Osteocyte (in vitro differentiated cells): Measurements from ENCODE around the gene SCARF2. TPM values are rescaled to one million over a fixed set of nuclear protein-coding genes. Genes with fewer than 3 reads are reported as not detected.
"Not testable (repeated sequence)": the region's sequence is repeated elsewhere in the genome, so short reads cannot be mapped to it uniquely, and the experiment has no call there.

ENCODE experiments used
- DNase-seq: peaks from one replicate; pipeline ENCODE4 v3.0.0; 2021; ENCODE audit warnings: mixed read lengths; ENCODE audit not compliant: unreplicated experiment; ENCODE audit errors: extremely low spot score
- H3K27ac Mint-ChIP-seq: one replicate; pipeline ENCODE4 v1.8.0; 2021; ENCODE audit warnings: mild to moderate bottlenecking, mixed read lengths; ENCODE audit not compliant: unreplicated experiment
- H3K27me3 Mint-ChIP-seq: one replicate; pipeline ENCODE4 v1.8.0; 2021; ENCODE audit warnings: mixed read lengths; ENCODE audit not compliant: unreplicated experiment
- H3K36me3 Mint-ChIP-seq: one replicate; pipeline ENCODE4 v1.8.0; 2021; ENCODE audit warnings: mixed read lengths; ENCODE audit not compliant: unreplicated experiment
- H3K4me1 Mint-ChIP-seq: one replicate; pipeline ENCODE4 v1.8.0; 2021; ENCODE audit warnings: mixed read lengths; ENCODE audit not compliant: unreplicated experiment
- H3K4me3 Mint-ChIP-seq: one replicate; pipeline ENCODE4 v1.8.0; 2021; ENCODE audit warnings: mild to moderate bottlenecking, moderate library complexity, mixed read lengths; ENCODE audit not compliant: unreplicated experiment
- H3K9me3 Mint-ChIP-seq: one replicate; pipeline ENCODE4 v1.8.0; 2021; ENCODE audit warnings: mixed read lengths; ENCODE audit not compliant: unreplicated experiment
- CTCF ChIP-seq: fragments of 200-600 bp; sonication (generic); IDR thresholded peaks from 2 replicates; pipeline ENCODE4 v1.5.0; 2021; ENCODE audit warnings: antibody characterized with exemption, mild to moderate bottlenecking, moderate library complexity
- long read RNA-seq: library from polyadenylated mRNA; unstranded; transcript quantifications from one replicate; pipeline ENCODE4 v2.0.0, GENCODE V29; 2021
- total RNA-seq: library from RNA; stranded (reverse); gene quantifications from 2 replicates; pipeline ENCODE4 v1.2.1, GENCODE V29; 2021

SCARF2 gene
- total RNA-seq: 48.4 and 50.8 TPM in 2 replicates
- long read RNA-seq, partial matches to known transcripts: 0 of 1 reads
- long read RNA-seq, other reads (novel, unspliced or antisense): 1 of 1 reads

DNA sequence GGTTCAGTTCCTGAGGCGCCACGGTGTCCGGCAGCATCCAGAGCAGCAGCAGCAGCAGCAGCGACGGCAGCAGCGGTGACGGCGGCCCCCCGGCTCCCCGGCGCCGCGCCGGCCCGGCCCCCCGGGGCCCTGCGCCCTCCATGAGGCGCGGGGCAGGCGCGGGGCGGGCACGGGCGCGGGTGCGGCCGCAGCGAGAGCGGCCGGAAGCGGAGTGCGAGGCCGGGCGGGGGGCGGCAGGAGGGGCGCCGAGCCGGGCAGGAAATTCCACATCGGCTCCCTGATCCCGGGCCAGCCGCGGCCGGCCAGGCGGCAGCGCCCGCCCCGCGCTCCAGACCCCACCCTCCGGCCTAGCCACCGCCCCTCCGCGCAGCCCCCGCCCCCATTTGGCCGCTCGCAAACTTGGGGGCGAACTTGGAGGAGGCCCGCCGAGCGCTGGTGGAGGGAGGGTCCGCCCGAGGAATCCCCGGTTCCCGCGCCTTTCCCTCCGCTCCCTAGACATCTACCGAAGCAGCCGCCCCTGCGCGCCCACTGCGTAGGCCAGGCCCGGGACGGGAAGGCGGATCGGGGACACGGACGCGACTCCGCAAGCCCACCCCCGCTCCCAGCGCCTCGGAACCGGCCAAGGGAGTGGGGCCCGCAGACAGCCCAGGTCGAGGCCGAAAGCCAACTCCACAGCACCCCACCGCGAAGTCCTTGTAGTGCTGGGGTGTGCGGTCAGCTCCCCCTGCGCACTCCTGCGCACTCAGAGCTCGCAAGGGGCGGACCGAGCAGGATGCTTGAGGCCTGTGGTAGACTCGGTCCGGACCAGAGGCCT is at the start of gene SCARF2:
Gene SCARF2 (minus strand): TSS at position 213 of the 814 bp plus-strand sequence. CDS start 71 bp downstream, at position 142.
- TF ChIP-seq CTCF: no peak
- Mint-ChIP-seq H3K4me1 (peaks cover 50% of the 10 kb centered on the region), H3K4me3 (peak within 1 kb of the TSS; percentile 98), H3K9me3 (no peaks in the 10 kb centered on the region), H3K36me3 (peaks cover 10% of the 10 kb centered on the region), H3K27ac (peak within 1 kb of the TSS; percentile 92), H3K27me3 (no peaks in the 10 kb centered on the region)
- no peak for DNase-seq

DNA sequence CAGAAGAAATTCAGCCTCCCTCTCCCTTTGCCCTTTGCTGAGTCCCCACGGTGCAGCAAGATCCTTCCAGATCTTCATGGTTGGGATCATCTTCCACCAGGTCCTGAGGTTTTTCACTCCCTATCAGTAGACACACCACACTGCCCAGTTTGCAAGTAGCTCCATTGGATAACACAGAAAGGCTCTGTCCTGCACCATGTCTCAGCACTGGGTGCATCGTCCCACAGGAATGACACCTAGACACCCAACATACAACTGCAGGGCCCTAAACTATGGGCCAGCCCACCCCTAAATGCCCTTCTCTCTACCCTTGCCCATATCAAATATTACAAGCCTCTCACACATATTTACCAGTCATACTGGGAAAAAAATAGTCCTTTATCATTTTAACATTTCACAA is 48.6 kb upstream of the SCARF2 start:
- no peak overlapping the region for H3K27ac Mint-ChIP-seq
- TF ChIP-seq CTCF: no peak
- no peak for DNase-seq
- H3K36me3 Mint-ChIP-seq: peaks cover 33% of the 10 kb centered on the region
- no peak overlapping the region for H3K4me3 Mint-ChIP-seq
- H3K4me1 Mint-ChIP-seq: peaks cover 4% of the 10 kb centered on the region
- no peaks in the 10 kb centered on the region for H3K9me3 Mint-ChIP-seq
- H3K27me3 Mint-ChIP-seq: no peaks in the 10 kb centered on the region

- Mint-ChIP-seq H3K27me3 (no peaks in the 10 kb centered on the region), H3K4me1 (peaks cover 4% of the 10 kb centered on the region), H3K4me3 (no peak overlapping the region), H3K27ac (no peak overlapping the region), H3K9me3 (no peaks in the 10 kb centered on the region), H3K36me3 (peaks cover 33% of the 10 kb centered on the region)
- no peak for TF ChIP-seq CTCF
- no peak for DNase-seq
Measured at GRCh38 chr22:20484948-20485683, 47.5 kb upstream of the SCARF2 start.

GRCh38 chr22:20483771-20484170 is 46.1 kb upstream of the SCARF2 start:
- no peak for TF ChIP-seq CTCF
- H3K27ac Mint-ChIP-seq: no peak overlapping the region
- H3K36me3 Mint-ChIP-seq: peaks cover 35% of the 10 kb centered on the region
- H3K9me3 Mint-ChIP-seq: peaks cover 6% of the 10 kb centered on the region
- no peak for DNase-seq
- H3K27me3 Mint-ChIP-seq: no peaks in the 10 kb centered on the region
- peaks cover 4% of the 10 kb centered on the region for H3K4me1 Mint-ChIP-seq
- no peak overlapping the region for H3K4me3 Mint-ChIP-seq

DNA sequence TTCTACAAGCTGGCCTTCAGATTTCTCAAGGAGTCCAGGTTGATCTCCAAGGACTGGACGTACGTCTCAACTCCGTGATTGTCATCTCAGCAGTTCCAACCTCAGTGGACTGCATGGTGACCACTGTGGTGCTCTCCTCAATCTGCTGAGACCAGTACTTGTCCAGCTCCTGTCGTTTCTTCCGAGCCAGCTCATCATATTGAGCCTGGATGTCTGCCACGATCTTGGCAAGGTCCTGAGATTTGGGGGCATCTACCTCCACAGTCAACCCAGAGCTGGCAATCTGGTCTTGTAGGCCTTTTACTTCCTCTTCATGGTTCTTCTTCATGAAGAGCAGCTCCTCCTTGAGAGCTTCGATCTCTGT is 45.5 kb upstream of the SCARF2 start:
- peaks cover 31% of the 10 kb centered on the region for H3K36me3 Mint-ChIP-seq
- not testable (repeated sequence) for H3K9me3 Mint-ChIP-seq, H3K4me3 Mint-ChIP-seq, H3K27me3 Mint-ChIP-seq, DNase-seq, H3K4me1 Mint-ChIP-seq, H3K27ac Mint-ChIP-seq
